Amniotic epithelial cell (primary cell): ENCODE data around the gene ESD.
"Not testable (repeated sequence)": the region's sequence is repeated elsewhere in the genome, so short reads cannot be mapped to it uniquely, and the experiment has no call there.

Source experiments
- DNase-seq: peaks from one replicate; pipeline ENCODE4 v3.0.0-alpha.2; 2010; ENCODE audit warnings: low read depth

Gene ESD, protein sequence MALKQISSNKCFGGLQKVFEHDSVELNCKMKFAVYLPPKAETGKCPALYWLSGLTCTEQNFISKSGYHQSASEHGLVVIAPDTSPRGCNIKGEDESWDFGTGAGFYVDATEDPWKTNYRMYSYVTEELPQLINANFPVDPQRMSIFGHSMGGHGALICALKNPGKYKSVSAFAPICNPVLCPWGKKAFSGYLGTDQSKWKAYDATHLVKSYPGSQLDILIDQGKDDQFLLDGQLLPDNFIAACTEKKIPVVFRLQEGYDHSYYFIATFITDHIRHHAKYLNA

DNA sequence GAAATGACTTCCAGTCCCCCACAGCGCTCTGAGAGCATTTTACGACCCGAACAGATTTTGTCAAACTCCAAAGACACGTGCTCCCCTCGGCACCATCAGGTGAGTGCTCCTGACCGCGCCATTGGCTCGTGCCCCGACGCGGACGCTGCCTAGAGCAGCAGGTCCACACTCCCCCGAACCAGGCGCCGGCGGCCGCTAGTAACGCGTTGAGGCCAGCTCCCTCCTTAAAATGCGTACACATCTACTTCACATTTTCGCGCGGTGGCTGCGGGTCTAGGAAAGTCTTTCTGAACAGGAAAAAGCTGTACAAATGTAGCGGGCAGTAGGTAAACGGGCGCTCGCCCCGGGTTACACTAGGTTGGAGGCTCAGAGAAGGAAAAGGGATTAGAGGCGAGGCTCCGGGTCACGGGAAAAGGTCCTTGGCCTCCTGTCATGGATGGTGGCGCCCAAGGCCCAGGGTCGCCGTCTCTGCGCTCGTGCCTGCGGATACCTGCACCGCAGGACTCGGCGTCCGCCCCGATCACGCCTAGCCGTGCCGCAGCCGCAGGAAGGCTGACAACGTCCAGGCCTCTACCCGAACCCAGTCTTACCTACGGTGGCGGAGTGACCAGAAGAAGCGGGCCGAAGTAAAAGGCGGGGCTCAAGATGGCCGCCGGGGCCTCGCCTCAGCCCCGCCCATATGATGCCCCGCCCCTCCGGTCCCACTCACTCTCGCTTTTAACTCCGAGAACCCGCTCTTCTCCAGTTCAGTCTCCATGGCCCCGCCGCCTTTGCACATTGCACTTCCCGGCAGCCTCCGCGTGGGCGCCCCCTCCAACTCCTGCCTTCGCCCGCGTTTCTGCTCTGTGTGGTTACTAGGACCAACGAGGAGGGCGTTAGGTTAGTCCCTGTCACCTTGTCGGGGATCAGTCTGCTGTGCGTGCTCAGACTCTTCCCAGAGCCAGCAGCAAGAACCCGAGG, at the start of gene ESD:
TSS of gene ESD (minus strand) at position 647 of the 960 bp plus-strand sequence. CDS start 5,748 bp downstream, outside the sequence.
- DNase-seq: peak; percentile 87

DNA sequence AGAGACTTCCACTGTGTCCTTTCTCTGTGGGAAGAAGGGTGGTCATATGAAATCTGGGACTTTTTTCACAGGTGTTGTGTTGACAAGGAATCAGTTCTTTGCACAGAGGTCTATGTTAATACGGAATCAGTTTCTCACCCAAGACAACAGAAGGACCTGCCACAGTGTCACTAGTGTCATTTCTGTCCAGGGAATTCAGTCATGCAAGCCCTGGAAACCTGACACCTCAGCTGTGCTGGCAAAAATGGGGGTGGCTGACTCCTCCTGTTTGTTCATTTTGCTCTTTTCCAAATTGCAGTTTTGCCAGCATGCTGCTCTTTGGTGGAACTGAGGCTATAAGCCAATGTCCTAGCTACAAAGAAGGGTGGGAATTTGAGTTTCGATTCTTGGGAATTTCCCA, 49.8 kb upstream of the ESD start:
- DNase-seq: no peak

DNA sequence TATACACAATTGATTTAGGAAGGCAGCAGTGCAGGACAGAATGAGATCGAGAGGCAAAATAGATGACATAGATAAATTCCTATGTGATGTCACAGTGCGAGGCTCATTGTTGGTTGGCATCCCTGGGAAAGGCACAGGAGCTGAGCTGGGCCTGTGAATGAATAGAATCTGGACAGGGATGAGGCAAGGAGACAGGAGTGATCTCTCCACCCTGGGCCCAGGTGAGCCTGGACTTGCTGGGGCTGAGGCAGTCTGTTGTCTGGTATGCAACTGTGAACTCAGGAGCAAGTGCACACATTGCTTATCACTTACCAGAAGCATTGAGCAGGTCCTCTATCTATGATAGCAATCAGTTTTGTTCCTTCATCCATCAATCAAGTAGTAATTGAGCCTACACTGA, 48.2 kb upstream of the ESD start:
- DNase-seq: no peak

DNA sequence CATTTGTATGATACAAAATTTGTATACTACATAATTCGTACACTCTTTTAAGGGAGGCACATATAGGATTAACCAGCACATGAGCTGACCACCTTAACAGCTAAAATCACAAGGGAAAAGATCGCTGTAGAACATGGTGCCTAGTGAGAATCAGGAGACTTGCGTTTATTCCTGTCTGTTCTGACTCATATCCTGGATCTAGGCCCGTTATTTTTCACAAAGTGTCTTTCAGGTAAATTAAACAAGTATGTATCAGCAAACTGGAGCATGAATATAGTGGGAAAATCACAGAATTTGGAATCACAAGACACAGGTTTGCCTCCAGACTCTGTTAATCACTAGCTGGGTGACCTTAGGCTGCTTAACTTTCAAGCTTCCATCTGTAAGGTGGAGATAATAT, 47.5 kb upstream of the ESD start:
- DNase-seq: no peak

DNA sequence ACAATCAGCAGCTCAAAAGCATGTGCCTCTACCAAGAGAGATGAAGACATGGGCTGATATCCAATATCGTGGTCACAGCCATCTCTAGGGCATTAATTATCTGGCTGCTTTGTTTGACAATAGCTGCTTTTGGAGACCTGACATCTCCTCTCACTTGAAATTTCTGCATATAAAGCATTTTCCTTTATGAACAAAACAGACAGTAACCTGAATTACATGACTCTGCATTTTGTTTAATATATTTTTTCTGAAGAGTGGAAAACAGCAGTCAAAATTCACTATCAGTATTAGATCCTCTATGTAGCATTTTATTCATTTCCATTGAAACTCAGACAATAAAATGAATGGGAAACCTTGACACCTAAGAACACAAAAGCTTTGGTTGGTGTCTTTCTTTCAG, 42.4 kb upstream of the ESD start:
- no peak for DNase-seq

DNA sequence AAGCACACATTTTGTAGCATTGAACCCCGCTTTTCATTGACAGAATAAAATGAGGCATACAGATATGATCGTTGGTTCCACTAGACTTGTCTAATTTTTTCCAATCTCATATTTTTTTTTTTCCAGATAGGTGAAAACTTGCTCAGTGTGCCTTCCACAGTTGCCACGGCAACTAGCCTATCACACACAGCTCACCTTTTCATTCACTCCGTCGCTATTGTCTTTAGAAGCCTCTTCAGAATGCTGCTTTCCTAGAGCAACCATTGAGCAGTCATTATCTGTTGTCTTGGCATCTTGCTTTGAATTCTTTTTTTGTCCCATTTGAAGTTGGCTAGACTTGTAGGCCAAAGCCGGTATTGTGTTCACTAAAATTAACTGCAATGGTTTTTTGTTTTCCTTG, 37.7 kb upstream of the ESD start:
- no peak for DNase-seq

DNA sequence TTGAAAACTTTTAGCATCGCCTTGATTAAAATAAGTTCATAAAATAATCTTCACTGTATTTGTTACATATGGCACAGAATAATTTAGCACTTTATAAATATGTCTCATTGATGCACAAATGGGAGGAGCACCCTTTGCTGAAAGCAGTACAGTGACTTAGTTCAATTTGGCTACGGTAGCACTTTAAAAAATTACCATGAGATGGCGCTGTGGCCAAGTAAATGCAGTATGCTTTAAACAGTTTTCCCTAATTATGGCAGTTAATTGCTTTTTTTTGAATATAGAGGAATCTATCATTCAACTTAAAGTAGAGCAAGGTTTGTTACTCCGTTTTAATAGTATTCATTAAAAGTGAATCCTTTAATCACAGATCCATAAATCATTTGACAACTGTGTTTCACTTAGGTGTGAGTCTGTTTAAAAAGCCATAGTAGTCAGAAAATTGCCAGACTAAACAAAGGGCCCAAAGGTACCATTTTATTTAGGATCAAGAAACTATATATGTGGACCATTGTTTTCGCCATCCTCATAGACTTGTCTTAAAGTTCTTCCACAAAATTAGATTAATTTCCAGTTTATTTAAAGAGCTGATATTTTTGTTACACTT, 34.7 kb upstream of the ESD start:
- DNase-seq: peak; percentile 50

DNA sequence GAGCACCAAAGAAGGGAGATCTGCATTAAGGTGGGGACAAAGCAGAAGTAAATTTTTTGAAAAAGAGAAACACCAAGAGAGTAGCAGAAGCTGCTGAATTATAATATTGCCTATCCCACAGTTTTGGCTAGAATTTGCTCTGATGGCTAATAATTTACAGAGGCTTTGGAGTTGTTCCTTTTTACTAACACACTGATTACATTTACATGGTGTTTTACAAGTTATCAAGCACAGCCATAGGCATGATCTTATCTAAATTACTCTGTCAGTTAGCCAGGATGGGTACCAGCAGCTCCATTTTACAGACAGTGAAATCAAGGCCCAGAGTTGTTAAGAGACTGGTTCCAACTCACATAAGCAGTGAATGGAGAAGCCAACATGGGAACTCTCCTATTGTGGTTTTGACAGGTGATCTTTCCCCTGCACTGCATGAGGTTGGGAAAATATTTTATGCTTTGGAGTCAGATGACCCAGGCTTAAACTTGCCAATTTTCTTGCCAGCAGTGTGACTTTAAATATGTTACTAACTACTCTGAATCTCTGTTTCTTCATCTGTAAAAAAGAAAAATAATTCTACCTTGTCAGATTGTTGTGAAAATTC, 33.5 kb upstream of the ESD start:
- no peak for DNase-seq

DNA sequence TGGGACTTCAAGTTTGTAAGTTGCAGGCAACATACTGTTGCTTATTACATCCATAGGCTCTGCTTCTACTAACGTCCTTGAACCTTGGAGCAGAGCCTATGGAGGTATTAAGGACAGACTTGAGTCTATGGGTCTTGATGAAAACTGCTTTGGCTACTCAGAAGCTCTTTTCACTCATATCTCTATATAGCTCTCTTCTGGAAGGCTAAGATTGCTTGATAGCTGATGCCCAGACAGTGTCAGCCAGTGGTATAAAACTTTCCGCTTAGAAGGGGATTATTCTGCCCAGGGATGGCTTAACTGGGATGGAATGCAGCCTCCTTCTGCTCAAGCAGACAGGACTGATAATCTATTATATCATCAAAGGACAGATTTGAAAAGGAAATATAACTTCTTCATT, 25.6 kb upstream of the ESD start:
- DNase-seq: no peak

DNA sequence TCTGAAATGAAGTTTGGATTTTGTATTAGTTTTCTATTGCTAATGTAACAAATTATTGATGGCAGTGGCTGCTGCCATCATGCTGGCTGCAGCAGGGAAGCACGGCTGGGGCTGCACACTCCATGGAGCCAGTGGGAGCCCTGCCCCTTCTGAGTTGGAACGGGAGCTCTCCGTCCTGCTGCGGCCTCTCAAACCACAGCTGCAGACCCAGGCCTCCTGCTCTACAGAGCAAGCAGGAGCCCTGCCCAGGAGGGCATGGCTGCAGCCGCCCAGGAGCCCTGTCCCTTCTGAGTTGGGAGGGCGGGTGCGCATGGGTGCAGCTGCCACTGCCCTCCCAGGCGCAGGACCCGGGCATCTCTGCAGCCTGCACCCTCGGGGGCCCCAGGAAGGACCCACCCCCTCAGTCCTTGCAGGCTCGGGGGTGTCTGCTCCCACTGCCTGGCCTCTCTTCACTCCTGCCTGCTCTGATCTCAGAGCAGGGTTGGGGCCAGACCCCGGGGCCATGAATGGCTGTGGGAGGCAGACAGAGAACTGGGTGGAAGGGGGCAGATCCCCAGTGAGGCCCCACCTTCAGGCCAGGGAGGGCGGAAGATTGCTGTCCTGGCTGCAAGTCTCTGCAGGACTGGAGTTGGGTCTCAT, 21.0 kb upstream of the ESD start:
- DNase-seq: no peak

DNA sequence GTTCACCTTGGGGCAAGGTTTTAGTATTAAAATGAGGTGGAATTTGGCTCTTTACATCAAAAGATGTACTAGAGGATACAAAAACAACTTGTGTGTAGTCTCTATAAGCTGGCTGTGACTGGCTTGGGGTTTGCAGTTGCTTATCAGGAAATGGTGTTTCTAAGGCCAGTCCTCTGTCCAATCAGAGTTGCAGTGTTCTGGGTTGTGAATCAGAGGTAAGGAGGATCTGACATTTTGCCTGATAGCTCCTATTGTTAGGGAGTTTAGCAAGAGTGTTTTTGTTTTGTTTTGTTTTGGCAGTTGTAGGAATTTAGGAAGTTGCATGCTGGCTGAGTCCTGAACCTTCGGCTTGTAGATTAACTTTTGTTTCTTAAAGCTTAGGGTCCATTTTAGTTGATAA, 20.1 kb upstream of the ESD start:
- peak; percentile 51 for DNase-seq

DNA sequence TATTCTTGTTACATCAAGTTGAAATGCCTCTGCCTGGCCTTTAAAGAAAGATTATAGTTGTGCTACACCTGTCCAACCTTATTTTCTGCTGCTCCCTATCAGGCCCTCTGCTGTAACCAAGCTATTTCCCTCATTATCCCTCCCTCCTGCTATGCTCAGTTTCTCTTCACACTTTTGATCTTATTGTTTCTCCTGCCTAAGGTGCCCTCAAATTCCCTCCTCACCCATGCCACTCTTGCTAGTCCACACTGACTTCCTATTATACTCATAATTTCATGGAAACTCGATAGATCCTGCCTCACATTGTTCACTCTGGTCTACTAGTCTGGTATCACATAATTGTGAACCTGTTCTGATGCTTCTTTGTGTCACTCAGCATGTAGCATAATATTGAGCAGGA, 19.4 kb upstream of the ESD start:
- DNase-seq: no peak

DNA sequence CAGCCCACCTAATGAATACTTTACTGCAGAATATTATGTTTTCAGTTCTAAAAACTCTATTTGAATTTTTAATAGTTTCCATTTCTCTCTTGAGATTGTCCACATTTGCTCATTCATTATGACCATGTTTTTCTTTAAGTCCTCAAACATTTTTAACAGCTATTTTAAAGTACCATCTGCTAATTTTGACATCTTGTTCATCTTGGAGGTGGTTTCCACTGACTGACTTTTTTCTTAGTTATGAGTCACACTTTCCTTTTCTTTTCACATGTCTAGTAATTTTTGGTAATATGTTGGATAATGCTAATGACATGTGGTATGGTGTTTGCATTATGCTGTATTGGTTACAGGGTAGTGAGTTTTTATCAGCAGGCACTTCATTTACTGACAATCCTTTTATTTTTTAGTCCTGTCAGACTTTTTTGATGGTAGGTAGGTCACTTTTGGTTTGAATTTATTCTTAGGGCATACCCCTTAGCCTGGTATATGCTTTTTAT, 15.4 kb upstream of the ESD start:
- DNase-seq: no peak

DNA sequence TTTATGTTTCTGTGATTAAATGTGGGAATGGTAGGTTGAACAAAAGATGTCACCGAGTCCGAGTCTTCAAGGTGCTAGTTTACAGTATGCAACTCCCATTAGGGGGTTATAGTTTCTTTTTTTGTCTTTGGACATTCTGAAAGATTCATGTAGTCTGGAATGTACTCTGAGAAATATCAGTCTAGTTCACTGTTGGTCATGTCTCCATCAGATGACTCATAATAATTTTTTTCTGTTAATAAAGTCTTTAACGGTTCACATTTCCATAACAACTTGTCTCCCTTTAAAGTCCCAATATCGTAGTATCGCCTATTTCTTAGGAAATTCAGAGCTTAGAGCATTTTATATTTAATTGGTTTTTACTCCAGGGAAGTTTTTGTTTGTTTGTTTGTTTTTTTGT, 13.5 kb upstream of the ESD start:
- DNase-seq: peak; percentile 15

DNA sequence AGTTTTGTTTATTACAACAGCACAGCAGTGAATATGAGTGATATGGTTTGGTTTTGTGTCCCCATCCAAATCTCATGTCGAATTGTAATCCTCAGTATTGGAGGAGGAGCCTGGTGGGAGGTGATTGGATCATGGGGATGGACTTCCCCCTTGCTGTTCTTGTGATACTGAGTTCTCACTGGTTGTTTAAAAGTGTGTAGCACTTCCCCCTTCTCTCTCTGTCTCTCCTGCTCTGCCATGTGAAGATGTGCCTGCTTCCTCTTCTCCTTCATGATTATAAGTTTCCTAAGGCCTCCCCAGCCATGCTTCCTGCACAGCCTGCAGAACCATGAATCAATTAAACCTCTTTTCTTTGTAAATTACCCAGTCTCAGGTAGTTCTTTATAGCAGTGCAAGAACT, 8.0 kb upstream of the ESD start:
- DNase-seq: not testable (repeated sequence)

DNA sequence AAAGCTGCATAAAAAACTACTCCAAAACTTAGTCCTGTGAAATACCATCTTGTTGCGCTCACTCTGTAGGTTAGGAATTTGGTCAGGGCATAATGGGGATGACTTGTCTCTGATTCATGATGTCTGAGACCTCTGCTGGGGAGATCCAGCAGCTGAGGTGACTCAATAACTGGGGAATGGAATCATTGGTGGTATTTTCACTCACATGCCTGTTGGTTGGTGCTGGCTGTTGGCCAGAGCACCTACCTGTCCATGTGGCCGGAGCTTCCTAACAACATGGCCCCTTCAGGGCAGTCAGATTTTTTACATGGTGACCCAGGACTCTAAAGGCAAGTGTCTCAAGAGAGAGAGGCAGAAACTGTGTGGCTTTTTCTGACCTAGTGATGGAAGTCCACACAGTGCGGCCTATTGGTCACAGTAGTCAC, 7.4 kb upstream of the ESD start:
- peak; percentile 94 for DNase-seq

DNA sequence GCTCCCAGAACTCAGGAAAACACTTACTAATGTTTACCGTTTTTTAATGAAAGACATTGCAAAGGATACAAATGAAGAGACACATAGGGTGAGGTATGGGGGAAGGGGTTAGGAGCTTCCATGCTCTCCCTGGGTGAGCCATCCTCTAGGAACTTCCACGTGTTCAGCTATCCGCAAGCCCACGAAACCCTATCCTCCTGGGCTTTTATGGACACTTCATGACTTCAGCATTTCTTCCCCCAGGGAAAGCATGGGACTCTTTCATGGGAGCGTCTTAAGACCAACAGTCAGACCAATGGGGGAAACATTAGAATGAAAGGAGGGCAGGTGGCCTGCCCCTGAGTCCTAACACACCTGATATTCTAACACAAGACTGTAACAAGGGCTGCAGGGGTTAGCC, 6.6 kb upstream of the ESD start:
- no peak for DNase-seq

DNA sequence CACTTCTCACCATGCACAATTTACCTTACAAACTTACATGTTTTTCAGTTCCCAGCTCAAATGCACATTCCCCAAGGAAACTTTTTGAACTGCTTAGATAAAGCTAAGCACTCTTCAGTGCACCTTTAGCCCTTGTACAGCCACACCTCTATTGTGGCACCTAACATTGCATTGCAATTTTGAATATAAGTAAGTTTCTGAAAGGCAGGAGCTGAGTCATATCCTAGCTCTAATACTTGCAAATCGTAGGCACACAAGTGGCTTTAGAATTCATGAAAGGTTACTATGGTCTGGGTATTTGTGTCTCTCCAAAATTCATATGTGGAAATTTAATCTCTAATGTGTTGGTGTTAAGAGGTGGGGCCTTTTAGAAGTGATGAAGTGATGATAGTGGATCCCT, 4.9 kb upstream of the ESD start:
- DNase-seq: no peak

DNA sequence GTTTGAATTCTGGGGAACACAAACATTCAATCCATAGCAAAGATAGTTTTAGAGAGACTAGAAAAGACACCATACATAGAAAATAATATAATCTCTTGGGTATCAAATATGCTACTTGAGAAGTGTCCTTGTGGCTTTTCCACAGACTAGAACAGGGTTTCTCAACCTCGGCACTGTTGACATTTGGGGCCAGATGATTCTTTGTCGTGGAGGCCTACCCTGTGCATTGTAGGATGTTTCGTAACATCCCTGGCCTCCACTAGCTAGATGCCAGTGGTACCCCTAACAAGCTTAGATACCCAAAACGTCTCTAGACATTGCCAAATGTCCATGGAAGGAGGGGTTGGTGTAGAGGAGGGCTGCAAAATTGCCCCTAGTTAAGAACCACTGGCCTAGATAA, 2.2 kb upstream of the ESD start:
- DNase-seq: no peak

DNA sequence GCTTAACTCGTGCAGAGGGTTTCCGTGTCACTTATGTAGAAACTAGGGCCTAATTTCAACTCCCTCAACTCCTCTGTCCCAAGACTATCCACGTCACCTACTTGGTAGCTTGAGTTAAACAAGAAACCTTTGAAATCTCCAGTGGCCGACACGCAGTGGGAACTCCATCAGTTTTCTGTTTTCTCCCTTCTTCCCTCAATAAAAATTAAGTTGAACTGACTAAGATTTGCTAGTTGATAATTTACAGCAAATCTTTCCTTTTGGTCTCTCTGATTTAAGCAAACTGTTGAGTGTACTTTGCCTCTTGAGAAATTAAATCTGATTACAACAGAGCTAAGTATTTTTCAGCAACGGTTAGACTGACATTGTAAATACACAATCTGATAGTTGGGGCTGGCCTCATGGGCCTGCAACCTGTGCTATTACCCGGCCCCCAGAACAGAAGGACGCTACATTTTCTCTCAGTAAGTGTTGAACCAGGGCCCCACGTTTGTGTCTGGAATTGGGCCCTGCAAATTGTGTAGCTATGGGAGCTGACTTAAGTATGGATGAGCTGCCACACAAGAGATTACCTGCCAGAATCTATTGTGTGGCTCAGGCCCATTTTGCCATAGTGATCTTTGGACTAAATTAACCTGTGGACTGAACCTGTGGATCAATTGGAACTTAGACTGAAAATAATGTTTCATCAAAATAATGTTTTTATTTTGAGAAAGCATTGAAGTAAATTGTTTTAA, 708 bp upstream of the ESD start:
- DNase-seq: peak; percentile 64

DNA sequence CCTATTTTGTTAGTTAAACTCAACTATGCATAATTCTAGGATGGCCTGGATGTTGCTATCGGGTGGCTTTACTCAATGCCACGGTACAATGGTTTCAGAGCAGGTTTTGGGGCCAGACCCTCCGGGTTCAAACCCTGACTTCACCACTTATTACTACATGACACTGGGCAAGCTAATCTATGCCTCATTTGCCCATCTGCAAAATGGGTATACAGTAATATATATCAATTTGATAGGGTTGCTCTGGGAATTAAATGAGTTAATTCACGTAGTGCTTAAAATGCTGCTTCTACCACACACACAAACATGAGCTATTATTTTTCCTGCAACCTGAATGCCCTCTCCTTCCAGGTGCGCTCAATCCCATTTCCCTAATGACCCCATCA, 839 bp downstream of the ESD start:
- no peak for DNase-seq
